Nephron (organoid): ENCODE measurements around the gene DFFB.

Experiments used
- H3K27ac Mint-ChIP-seq, 3 experiments: 2 replicates each; pipeline ENCODE4 v1.8.0; 2020; ENCODE audit warnings: mixed read lengths in 3 of 3, mild to moderate bottlenecking in 2 of 3, moderate library complexity in 1 of 3
- H3K27me3 Mint-ChIP-seq: 2 replicates; pipeline ENCODE4 v1.8.0; 2021; ENCODE audit warnings: low read depth, mild to moderate bottlenecking, moderate library complexity, mixed read lengths
- H3K36me3 Mint-ChIP-seq: 2 replicates; pipeline ENCODE4 v1.8.0; 2020; ENCODE audit warnings: low read depth, mixed read lengths
- H3K4me1 Mint-ChIP-seq: 2 replicates; pipeline ENCODE4 v1.8.0; 2020; ENCODE audit warnings: mixed read lengths
- H3K4me3 Mint-ChIP-seq, 3 experiments: 2 replicates each; pipeline ENCODE4 v1.8.0; 2020; ENCODE audit warnings: mild to moderate bottlenecking in 3 of 3, mixed read lengths in 3 of 3, moderate library complexity in 2 of 3
- H3K9me3 Mint-ChIP-seq: 2 replicates; pipeline ENCODE4 v1.8.0; 2020; ENCODE audit warnings: mixed read lengths
- CTCF ChIP-seq, 3 experiments: fragments of 200-600 bp; sonication (generic); IDR thresholded peaks; one replicate each; pipeline ENCODE4 v1.5.0; 2021; ENCODE audit warnings: antibody characterized with exemption in 3 of 3; ENCODE audit not compliant: unreplicated experiment in 3 of 3

The DFFB gene

GRCh38 chr1:3825356-3825755 lies 31.9 kb upstream of the DFFB start:
- Mint-ChIP-seq H3K4me1 (peaks cover 7% of the 10 kb centered on the region), H3K27me3 (no peaks in the 10 kb centered on the region), H3K9me3 (no peaks in the 10 kb centered on the region), H3K36me3 (peaks cover 63% of the 10 kb centered on the region), H3K27ac (no peak overlapping the region), H3K4me3 (no peak overlapping the region)
- TF ChIP-seq CTCF (IDR thresholded peaks at IDR 0.05; ENCODE audit: unreplicated experiment in 3 of 3) = no peak

- Mint-ChIP-seq H3K36me3 (peaks cover 65% of the 10 kb centered on the region), H3K27ac (no peak overlapping the region), H3K9me3 (no peaks in the 10 kb centered on the region), H3K4me1 (no peaks in the 10 kb centered on the region), H3K4me3 (no peak overlapping the region), H3K27me3 (no peaks in the 10 kb centered on the region)
- no peak for TF ChIP-seq CTCF (IDR thresholded peaks at IDR 0.05; ENCODE audit: unreplicated experiment in 3 of 3)
Measured at GRCh38 chr1:3827813-3828307, 29.4 kb upstream of the DFFB start.

GRCh38 chr1:3828391-3828790 lies 28.9 kb upstream of the DFFB start:
- H3K27ac Mint-ChIP-seq = no peak overlapping the region
- TF ChIP-seq CTCF (IDR thresholded peaks at IDR 0.05; ENCODE audit: unreplicated experiment in 3 of 3) = no peak
- peaks cover 64% of the 10 kb centered on the region for H3K36me3 Mint-ChIP-seq
- no peaks in the 10 kb centered on the region for H3K27me3 Mint-ChIP-seq
- no peaks in the 10 kb centered on the region for H3K4me1 Mint-ChIP-seq
- H3K4me3 Mint-ChIP-seq = no peak overlapping the region
- no peaks in the 10 kb centered on the region for H3K9me3 Mint-ChIP-seq

- Mint-ChIP-seq H3K9me3 (no peaks in the 10 kb centered on the region), H3K4me3 (no peak overlapping the region), H3K36me3 (peaks cover 65% of the 10 kb centered on the region), H3K27ac (no peak overlapping the region), H3K27me3 (no peaks in the 10 kb centered on the region), H3K4me1 (no peaks in the 10 kb centered on the region)
- no peak for TF ChIP-seq CTCF (IDR thresholded peaks at IDR 0.05; ENCODE audit: unreplicated experiment in 3 of 3)
Measured at GRCh38 chr1:3831689-3832088, 25.6 kb upstream of the DFFB start.

GRCh38 chr1:3834701-3835100 lies 22.6 kb upstream of the DFFB start:
- H3K4me3 Mint-ChIP-seq = no peak overlapping the region

More at GRCh38 chr1:3834701-3835100, 22.6 kb upstream of the DFFB start:
- Mint-ChIP-seq H3K27me3 (no peaks in the 10 kb centered on the region), H3K27ac (no peak overlapping the region), H3K4me1 (no peaks in the 10 kb centered on the region), H3K9me3 (no peaks in the 10 kb centered on the region), H3K36me3 (peaks cover 81% of the 10 kb centered on the region)
- no peak for TF ChIP-seq CTCF (IDR thresholded peaks at IDR 0.05; ENCODE audit: unreplicated experiment in 3 of 3)
